GM18499 (cell line): Measurements from ENCODE around the gene CHRM1.

Source experiments
- ATAC-seq: cut with Tn5 transposase; IDR thresholded peaks from one replicate; pipeline ENCODE4 v1.9.1; 2021; ENCODE audit warnings: moderate number of reproducible peaks; ENCODE audit not compliant: insufficient read depth, unreplicated experiment

Gene CHRM1

DNA sequence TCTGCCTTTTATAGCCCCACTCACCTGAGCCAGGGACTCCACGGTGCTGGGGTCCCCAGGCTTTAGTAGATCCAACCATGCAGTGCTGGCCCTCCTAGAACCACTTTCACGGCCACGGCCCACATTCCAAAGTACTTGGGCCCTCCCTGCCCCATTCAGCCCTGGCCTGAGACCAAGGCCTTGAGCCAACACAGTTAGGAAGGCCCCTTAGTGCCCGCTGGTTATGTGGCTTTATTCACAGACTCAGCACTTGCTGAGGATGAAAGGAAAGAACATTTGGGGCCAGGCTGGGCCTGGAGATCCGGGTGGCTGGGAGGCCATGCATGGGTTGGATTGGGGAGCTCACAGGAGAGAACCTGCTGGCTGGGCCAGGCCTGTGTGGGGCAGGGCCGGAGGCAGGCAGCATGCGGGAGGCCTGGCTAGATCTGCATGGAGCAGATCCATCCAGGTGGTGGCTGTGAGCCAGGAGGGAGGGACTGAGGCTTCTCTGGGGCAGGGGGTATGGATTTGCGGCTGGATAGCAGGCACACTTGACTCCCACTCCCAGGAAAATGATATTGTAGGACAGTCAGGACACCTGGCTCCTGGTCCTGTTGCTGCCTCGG lies 12.6 kb downstream of the CHRM1 start:
- no peak for ATAC-seq

GRCh38 chr11:62905927-62906531 lies 15.1 kb downstream of the CHRM1 start:
- no peak for ATAC-seq

- ATAC-seq, result no peak
Measured at GRCh38 chr11:62905296-62905695, 15.9 kb downstream of the CHRM1 start.

DNA sequence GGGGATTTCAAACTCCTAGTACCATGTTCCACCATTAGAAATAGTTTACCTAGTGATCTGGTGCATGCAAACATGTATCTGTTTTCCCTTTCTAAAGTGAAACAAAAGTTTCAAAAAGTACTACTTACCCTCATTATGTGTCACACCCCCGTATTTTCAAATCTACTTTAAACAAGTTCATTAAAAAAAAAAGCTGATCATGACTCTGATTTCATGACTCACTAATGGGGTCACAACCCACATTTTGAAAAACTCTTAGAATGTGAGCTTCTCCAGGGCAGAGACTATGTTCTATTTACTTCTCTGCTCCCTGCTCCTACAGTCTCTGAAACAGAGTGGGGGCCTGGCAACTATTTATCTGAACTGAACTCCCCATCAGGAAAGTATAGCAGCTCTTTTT lies 18.2 kb downstream of the CHRM1 start:
- ATAC-seq, result no peak

DNA sequence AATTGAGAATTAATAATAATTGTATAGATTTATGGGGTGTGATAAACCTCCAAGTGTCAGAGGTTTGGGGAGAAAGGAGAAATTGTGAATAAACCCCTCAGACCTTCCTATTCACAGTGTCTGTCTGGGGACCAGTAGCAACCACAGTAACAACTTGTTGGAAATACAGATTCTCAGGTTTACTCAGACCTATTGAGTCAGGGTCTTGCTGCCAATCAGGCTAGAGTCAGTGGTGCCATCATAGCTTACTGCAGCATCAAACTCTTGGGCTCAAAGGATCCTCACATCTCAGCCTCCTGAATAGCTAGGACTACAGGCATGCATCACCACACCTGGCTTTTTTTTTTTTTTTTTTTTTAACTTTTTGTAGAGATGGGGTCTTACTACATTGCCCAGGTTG lies 23.1 kb downstream of the CHRM1 start:
- no peak for ATAC-seq

DNA sequence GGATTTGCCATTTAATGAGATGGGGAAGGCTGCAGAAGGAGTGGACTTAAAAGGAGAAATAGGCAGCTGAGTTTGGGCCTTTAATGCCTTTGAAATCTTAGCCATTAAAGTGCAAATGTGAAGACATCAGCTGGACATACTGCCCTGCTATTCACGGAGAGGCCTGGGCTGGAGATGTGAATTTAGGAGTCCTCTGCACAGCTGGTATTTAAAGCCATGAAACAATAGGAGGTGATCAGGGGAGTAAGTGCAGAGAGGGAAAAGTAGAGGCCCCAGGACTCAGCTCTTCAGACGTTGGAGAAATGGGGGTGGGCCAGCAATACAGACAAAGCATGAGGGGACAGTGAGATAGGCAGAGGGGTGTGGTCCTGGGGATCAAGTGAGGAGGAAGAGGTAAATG lies 23.9 kb downstream of the CHRM1 start:
- no peak for ATAC-seq

DNA sequence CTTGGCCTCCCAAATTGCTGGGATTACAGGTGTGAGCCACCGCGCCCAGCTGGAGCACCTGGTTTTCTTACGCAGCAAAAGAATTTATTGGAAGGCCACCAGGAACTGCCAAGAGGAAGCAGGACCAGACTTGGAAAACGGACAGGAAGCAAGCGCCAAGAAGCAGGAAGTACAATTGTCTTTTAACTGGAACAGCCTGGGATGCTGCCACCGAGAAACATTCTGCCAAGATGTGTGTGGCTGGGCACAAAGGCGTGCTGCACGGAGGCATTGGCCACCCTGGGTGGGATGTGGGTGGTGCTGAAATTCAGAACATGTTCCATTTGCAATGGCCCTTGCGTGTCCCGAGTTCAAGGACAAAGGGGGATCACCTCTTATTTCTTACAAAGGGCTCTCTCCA lies 25.1 kb downstream of the CHRM1 start:
- ATAC-seq, result no peak

- ATAC-seq, result no peak
Measured at GRCh38 chr11:62895501-62895900, 25.7 kb downstream of the CHRM1 start.

DNA sequence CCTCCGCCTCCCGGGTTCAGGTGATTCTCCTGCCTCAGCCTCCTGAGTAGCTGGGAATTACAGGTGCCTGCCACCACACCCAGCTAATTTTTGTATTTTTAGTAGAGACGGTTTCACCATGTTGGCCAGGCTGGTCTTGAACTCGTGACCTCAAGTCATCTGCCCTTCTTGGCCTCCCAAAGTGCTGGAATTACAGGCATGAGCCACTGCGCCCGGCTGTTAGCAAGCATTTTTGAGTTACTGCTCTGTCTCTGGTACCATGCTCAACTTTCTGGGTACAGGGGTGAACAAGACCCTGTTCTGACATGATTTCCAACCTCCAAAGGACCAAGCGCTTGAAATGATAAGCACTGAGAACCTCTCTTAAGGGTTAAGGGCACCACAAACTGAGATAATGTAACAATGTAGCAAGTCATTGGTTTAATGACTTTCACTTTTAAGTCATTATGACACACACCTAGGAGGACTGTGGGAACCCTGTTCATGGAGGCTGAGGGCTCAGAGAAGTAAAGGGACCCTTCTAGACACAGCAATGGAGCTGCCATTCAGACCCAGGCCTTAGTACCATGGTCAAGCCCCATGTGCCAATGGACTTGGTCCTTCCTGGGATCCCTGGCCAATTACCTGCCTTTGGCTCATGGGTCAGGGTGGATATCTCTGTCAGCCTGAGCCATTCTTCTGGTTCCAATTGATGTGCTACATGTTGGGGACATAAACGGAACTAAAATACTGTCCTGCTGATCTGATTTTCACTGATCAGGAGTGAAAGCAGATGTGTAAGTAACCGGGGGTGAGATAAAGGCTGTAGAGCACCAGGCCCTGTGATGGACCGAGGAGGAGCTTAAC lies 28.9 kb downstream of the CHRM1 start:
- no peak for ATAC-seq

- no peak for ATAC-seq
Measured at GRCh38 chr11:62889484-62890437, 31.4 kb downstream of the CHRM1 start.

GRCh38 chr11:62889126-62889483 lies 32.1 kb downstream of the CHRM1 start:
- no peak for ATAC-seq

DNA sequence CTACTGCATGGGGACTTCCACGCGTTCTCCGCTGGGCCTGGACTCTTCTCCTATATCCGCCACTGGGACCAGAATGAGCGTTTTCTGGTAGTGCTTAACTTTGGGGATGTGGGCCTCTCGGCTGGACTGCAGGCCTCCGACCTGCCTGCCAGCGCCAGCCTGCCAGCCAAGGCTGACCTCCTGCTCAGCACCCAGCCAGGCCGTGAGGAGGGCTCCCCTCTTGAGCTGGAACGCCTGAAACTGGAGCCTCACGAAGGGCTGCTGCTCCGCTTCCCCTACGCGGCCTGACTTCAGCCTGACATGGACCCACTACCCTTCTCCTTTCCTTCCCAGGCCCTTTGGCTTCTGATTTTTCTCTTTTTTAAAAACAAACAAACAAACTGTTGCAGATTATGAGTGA lies 32.8 kb downstream of the CHRM1 start:
- no peak for ATAC-seq

DNA sequence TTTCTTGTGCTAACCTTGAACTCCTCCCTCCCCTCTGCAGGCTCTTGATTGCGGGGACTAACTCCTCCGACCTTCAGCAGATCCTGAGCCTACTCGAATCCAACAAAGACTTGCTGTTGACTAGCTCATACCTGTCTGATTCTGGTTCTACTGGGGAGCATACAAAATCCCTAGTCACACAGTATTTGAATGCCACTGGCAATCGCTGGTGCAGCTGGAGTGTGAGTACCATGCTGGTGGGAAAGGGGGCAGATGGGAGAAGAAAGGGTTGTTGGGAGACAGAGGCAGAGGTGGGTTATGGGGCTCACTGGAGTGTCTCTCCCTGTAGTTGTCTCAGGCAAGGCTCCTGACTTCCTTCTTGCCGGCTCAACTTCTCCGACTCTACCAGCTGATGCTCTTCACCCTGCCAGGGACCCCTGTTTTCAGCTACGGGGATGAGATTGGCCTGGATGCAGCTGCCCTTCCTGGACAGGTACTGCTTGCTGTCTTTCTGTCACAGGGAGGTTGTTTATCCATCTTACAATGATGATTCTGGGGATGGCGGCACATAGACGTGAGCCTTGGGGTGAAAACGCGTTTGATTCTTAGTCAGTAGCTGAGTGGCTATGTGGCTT lies 35.9 kb downstream of the CHRM1 start:
- no peak for ATAC-seq

DNA sequence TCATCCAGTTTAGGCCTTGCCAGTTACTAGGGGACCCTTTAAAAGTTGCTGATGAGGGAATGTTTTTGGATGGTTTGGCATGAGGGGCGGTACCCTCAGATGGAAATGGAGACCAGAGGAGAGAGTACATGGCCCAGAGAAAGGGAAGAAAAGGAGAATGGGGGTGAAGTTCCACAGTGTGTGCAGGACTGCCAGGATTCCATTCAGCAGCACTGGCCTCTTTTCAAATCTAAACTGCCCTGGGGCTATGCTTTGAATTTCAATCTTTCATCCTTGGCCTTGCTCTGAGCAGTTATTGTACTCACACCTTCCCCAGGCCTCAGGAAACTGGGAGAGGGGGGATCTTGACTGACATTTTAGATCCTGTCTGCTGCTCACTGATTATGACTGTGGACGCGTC lies 37.5 kb downstream of the CHRM1 start:
- ATAC-seq, result no peak

DNA sequence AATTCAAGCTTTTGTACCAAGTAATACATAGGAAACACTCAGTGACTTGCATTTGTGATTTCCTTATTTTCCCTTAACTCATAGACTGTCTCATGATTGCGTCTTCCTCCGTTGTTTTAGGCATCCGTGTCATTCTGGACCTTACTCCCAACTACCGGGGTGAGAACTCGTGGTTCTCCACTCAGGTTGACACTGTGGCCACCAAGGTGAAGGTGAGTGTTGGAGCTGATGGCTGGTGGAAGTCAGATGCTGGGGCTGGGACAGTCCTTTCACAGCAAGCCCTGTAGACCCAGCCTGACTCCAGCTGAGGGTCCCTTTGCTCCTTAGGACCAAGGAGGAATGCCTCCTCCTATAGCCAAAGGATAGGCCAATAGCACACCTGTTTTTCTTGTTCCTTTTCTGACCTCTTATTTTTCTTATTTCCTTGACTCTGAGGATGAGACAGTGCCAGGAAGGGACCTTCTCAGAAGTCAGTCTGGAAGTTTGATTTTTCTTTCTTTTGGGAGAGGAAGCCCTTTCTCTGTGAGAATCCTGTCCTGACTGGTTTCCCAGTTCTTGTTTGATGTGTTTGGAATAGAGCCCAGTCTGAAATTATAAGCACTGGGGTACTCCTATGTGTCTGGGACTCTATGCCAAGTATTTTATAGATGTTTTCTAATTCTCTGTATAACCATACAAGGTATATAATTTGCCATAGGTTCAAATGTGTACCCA lies 38.2 kb downstream of the CHRM1 start:
- no peak for ATAC-seq

DNA sequence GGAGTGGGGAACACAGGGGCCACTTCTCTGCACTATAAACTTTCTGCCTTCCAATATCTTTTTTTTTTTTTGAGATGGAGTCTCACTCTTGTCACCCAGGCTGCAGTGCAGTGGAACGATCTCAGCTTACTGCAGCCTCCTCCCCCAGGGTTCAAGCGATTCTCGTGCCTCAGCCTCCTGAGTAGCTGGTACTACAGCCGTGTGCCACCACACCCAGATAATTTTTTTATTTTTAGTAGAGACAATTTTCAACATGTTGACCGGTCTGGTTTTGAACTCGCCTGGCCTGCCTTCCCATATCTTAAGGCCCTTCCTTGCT lies 38.8 kb downstream of the CHRM1 start:
- ATAC-seq, result no peak

DNA sequence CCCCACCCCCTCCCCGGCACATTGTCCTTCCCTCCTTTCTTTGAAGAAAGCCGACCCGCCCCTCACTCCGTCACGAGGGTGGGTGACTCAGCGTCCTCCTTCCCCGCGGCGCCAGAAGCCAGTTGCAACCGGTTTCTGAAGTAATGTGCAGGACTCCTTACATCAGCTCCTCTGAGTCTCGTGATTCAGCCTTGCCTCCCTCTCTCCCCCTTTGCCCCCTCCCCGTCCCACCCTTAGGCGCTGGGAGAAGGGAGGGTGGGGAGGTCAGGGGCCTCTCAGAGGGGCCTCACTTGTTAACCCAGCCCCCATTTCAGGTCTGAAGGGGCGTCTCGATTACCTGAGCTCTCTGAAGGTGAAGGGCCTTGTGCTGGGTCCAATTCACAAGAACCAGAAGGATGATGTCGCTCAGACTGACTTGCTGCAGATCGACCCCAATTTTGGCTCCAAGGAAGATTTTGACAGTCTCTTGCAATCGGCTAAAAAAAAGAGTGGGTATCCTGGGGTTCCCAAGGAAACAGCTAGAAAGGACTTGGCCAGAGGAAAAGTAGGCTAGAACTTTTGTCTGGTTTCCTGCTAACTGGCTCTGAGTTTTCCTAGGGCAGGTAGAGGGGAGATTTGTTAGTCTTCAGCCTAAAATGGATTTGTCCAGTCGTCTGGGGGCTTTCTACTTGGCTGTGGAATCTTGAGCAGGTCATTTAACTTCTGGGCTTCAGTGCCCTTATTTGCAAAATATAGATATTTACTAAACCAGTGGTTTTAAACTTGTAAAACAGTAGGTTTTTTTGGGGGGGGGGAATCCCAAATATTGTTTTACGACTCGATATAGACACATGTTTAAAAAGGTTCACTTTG lies 39.4 kb downstream of the CHRM1 start:
- peak; percentile 32 for ATAC-seq

DNA sequence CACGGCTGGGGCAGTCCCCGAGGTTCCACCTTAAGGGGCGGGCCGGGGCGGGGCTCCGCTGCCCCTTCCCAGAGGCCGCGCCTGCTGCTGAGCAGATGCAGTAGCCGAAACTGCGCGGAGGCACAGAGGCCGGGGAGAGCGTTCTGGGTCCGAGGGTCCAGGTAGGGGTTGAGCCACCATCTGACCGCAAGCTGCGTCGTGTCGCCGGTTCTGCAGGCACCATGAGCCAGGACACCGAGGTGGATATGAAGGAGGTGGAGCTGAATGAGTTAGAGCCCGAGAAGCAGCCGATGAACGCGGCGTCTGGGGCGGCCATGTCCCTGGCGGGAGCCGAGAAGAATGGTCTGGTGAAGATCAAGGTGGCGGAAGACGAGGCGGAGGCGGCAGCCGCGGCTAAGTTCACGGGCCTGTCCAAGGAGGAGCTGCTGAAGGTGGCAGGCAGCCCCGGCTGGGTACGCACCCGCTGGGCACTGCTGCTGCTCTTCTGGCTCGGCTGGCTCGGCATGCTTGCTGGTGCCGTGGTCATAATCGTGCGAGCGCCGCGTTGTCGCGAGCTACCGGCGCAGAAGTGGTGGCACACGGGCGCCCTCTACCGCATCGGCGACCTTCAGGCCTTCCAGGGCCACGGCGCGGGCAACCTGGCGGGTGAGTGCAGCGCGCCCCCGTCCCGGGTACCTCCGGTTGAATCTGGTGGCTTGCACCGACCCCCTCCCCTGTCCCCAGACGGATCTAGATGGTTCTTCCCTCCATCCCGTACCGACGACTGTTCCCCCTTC lies 40.2 kb downstream of the CHRM1 start, which contains the start of gene SLC3A2:
Gene SLC3A2, plus strand, starts transcription at position 94 of the 776 bp plus-strand sequence. Its CDS starts 128 bp downstream, at position 222.
- peak; percentile 38 for ATAC-seq
